GDM1 (cell line): Measurements from ENCODE around the gene BPGM.
"Not testable (repeated sequence)": the region's sequence is repeated elsewhere in the genome, so short reads cannot be mapped to it uniquely, and the experiment has no call there.

Source experiments
- DNase-seq: peaks from one replicate; lab custom pipeline; 2025; lab: John Stamatoyannopoulos, UW

Gene BPGM

DNA sequence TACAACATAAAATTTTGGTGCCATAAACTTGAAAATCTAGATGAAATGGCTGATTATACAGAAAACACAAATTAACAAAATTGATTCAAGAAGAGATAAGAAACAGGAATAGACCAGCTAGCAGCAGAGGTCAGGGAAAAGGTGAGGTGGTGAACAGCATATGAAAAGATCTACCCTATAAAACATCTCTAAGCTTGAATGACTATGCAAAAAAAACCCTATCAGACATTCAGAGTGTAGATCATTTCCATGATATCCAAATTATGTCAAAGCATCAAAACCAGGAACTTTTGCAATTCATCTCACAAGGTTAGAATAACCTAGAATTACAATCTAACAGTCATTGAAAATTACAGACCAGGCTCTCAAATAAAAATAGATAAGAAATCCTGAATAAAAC lies 14.6 kb upstream of the BPGM start:
- DNase-seq: no peak

DNA sequence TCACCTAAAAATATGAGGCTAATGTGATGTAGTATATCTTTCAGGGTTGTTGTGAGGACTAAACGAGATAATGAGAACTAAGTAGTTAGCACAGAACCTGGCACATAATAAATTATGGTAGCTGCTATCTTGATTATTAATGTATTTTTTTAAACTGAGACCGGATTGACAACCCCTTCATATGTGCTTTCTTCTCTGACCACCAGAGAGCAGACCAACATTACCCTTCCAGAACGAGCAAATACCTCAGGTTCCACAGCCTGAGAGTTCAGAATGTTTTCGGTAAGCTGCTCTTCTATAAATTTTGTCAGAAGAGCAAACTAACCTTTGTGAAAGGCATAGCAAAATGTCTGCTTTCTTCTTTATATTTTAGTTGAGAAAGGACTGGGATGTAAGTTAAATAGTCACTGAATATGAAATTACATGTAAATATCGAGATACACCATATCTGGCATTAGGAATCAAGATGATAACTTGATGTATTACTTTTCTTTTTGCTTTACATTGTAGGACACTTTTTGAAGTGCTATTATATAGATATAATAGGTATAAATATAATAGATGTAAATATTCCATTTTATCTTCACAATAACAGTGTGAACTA lies 13.6 kb upstream of the BPGM start:
- DNase-seq: peak; percentile 3

GRCh38 chr7:134636008-134636449 lies 10.6 kb upstream of the BPGM start:
- DNase-seq: no peak

DNA sequence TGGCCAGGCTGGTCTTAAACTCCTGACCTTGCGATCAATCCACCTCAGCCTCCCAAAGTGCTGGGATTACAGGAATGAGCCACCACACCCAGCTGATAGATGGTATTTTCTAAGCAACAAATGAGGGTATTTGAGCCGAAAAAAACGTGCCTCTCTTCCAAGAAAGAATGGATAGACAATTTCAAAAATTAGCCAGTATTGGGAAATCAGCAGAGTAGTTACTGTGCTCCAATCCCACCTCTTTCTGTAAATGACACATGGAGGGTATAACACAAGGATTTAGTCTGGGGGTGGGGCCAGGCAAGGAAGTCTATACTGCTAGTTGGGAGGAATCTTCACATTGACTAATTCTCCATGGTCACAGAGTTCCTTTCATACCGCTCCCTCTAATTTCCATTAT lies 9.2 kb upstream of the BPGM start:
- no peak for DNase-seq

GRCh38 chr7:134637934-134638719 lies 8.5 kb upstream of the BPGM start:
- no peak for DNase-seq

DNA sequence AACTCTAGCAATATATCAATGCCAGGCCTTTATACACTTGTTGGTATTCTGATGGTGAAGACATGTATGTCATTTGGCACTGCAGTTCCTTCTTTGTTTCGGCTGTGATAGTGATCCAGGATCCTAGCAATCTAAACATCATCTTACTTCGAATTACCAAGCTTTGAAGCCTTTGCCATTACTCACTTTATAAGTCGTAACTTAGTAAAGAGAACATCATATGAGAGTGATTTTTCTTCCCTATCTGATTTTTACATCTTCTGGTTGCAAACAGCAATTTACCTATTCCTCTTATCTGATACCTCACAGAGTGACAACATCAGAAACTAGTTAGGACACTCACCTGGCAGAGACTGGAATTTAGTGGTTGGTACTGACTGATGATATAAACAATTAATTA lies 7.6 kb upstream of the BPGM start:
- DNase-seq: no peak

DNA sequence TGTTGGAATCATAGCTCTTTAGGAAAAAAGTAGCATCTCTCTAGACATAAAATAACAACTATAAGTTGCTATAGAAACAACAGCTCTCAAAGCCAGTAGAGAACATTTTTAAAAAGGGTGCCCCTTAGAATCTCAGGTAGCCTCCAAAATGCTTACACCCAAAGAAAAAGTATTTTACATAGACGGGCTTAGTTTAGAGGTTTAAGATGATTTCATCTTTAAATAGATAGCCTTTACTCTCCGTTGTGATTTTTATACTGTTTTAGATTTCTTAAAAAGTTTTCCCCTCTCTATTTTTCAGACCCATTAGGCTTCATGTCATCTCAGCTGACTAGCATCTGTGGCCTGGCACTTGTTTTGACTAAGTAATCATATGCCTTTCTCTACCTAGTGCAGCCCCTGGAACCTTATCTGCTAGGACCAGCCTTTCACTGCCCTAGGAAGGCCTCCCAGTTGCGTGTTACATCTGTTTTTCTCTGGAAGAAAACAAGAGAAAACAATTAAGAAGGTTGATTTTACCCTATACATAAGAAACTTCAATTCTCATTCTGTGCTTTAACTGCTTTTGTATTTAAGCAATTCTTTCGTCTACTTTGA lies 6.9 kb upstream of the BPGM start:
- DNase-seq: no peak

DNA sequence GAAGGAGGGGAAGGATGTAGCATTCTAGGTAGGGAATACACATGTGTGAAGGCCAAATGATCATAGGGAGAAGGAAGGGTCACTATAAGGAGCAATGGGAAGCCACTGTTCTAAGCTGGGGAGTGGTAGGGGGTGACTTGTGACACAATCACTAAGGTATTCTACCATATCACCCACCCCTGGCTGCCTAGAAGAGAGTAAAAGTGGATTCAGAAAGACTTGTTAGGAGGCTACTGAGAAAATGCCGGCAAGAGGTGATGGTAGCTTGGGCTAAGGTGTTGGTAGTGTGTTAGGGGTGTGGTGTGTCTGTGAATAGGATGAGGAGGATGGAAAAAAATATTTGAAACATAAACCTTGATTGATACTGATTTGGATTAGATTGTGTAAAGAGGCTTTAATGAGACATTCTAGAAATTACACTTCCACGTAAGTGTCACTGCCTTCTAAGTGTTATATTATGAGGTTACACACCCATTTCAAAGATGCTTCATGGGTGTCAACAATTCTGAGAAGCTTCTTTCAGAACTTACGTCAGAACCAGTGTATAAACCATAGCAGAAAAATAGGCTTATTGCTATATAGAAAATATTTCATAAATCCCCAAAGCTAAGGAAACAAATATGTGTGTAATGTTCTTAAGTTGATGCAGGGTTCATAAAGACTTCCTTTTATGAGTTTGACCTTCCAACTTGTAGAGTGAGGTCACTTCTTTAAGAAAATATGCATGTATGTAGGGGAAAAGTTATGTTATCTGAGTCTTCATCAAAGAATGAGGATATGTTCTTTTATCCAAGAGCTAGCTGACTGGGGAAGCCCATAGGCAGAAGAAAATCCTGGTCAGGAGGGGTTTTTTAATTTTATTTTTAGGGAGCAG lies 5.6 kb upstream of the BPGM start:
- no peak for DNase-seq

- not testable (repeated sequence) for DNase-seq
Measured at GRCh38 chr7:134641981-134642380, 4.7 kb upstream of the BPGM start.

DNA sequence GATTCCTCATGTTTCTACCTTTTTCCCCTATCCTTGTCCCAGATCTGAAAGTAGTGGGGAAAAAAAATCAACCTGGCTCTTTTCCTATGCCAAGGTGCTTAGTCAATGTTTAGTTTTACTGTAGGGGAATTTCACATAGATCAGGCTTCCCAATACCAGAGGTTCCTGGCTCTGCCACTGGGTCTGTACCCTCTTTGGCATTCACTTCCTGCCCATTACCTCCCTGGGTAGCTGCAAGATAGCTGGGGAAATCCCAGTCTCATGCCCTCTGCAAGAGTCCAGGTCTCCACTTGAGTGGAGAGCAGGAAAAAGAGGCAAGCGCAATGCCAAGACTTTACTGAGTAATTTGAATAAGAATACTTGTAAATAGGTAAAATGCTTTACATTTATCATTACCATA lies 3.5 kb upstream of the BPGM start:
- DNase-seq: no peak

- DNase-seq: no peak
Measured at GRCh38 chr7:134645478-134645877, 1.2 kb upstream of the BPGM start.

DNA sequence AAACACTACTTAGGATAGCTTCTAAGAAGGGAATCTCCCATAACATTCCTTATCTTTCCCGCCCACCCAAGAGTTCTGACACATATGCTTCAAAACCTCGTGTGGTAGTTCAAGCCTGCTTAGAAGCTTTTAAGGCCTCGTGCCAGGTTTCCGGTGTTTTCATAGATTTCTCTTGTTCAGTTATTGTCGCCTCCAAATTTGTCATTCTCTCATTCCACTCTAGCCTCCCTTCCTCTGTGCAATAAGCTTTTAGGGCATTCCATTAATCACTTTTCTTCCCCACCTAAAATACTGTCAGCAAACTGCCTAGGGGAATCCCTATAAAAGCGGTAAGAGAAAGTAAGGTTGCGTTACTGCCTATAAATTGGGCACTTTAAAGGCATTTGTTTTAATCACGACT lies 718 bp upstream of the BPGM start:
- DNase-seq: no peak

- no peak for DNase-seq
Measured at GRCh38 chr7:134648456-134648855, 1.8 kb downstream of the BPGM start.

- no peak for DNase-seq
Measured at GRCh38 chr7:134649226-134649775, 2.6 kb downstream of the BPGM start.

DNA sequence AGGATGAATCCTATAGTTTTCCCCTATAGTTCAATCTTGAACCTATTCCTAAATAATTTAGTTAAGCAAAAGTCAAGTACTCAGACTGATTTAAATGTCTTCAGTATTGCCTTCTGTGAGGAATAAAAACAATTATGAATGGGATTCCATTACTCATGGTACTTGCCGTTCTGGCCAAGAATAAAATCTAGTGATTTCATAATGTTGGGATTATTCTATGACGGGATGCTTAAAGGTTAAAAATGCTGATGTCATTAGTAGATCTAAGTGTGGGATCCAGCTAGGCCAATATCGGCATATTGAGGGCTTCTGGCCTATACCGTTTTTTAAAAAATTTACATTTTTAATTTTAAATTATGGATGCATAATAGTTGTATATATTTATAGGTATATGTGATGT lies 5.3 kb downstream of the BPGM start:
- DNase-seq: no peak

DNA sequence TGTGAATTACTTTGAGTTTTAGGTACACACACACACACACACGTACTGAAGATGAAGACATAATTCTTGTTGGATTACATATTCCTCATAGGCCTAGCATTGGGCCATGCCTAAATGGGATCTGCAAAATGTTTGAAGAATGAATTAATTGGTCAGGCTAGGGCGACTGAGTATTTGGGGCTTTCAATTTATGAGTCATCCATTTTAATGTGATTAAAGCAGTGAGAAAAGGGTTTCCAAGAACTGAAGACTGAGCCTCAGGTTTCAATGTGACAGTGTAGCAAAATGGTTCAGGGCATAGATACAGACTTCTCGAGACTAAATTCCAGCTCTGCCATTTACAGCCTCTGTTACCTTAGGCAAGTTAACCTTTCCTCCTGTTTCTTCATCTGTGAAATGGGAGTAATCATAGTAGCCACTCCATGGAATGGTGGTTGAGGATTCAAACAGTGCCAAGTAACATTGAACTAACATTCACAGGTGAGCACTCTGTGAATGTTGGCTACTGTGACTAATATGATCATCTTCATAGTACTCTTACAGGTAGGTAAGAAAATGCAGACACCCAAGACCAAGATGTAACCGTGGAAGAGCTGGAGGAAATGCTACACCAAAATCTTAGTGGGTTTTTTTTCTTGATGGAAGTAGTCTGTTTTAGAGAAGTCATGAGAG lies 7.6 kb downstream of the BPGM start:
- DNase-seq: no peak

GRCh38 chr7:134657526-134657925 lies 10.9 kb downstream of the BPGM start:
- no peak for DNase-seq

DNA sequence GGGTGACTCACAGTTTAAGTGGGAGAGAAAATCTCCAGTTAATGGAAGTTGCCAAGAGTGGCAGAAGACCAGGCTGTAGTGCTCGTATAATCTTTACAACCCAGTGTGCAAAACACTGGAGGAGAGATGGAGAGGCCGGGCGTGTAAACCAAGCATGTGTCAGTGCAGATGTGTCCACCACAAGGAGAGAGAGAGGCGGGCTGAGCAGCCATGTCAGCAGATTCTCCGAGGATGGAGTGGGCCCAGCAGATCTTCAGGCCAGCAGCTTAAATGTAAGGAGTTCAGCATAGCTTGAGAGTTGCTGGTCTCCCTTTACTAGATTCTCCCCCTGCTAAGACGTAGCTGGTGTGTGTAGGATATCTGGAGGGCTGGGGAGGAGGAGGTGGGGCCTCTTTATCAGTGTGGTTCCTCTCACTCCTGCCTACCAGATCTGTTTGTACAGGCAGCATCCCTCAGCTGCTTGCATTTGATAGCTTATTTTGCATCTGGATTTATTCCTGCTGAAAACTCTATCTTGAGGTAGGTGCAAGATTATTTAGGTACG lies 13.7 kb downstream of the BPGM start:
- DNase-seq: no peak

- no peak for DNase-seq
Measured at GRCh38 chr7:134660961-134661376, 14.3 kb downstream of the BPGM start.

- DNase-seq: no peak
Measured at GRCh38 chr7:134662166-134662870, 15.7 kb downstream of the BPGM start.

DNA sequence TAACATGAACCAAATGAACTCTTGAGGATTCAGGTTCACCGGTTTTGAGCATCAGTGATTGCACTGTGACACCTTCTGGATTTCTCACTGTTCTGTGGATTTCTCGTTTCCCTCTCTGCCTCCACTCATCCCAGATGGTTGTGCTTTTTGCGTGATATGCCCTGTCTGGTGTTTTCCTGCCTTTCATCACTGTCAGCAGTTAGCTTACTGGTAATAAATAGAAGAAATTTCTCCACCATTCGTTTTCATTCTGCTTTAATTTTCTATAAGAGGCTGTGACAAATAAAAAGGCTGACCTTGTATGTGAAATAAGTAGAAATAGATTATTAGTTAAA lies 16.2 kb downstream of the BPGM start:
- no peak for DNase-seq
